Putamen (tissue), 1 donor: ENCODE measurements around the gene ARHGEF25.
"Not testable (repeated sequence)": the region's sequence is repeated elsewhere in the genome, so short reads cannot be mapped to it uniquely, and the experiment has no call there.

Source experiments
- DNase-seq: peaks from one replicate; pipeline ENCODE4 v3.0.0-alpha.2; 2016; ENCODE audit warnings: low spot score

Gene ARHGEF25

GRCh38 chr12:57585156-57585555, 26.1 kb upstream of the ARHGEF25 start:
- DNase-seq: no peak

- DNase-seq: peak; percentile 59
Measured at GRCh38 chr12:57586128-57586527, 25.1 kb upstream of the ARHGEF25 start.

- no peak for DNase-seq
Measured at GRCh38 chr12:57586832-57587429, 24.3 kb upstream of the ARHGEF25 start.

GRCh38 chr12:57588951-57589610, 22.2 kb upstream of the ARHGEF25 start:
- DNase-seq: not testable (repeated sequence)

GRCh38 chr12:57590479-57590863, 20.8 kb upstream of the ARHGEF25 start:
- no peak for DNase-seq

- DNase-seq: peak; percentile 72
Measured at GRCh38 chr12:57590864-57591781, 20.1 kb upstream of the ARHGEF25 start, which contains the start of gene PIP4K2C. Gene PIP4K2C (plus strand): TSS chr12:57591192. CDS start chr12:57591290, 98 bp downstream.

GRCh38 chr12:57591782-57592325, 19.4 kb upstream of the ARHGEF25 start:
- no peak for DNase-seq

GRCh38 chr12:57592551-57593165, 18.6 kb upstream of the ARHGEF25 start:
- peak; percentile 71 for DNase-seq

GRCh38 chr12:57593187-57593586, 18.0 kb upstream of the ARHGEF25 start:
- no peak for DNase-seq

- no peak for DNase-seq
Measured at GRCh38 chr12:57600395-57600794, 10.8 kb upstream of the ARHGEF25 start.

GRCh38 chr12:57602544-57602943, 8.7 kb upstream of the ARHGEF25 start:
- DNase-seq: no peak

GRCh38 chr12:57603324-57603723, 7.9 kb upstream of the ARHGEF25 start:
- DNase-seq: no peak

- peak; percentile 66 for DNase-seq
Measured at GRCh38 chr12:57603815-57604453, 7.3 kb upstream of the ARHGEF25 start.

GRCh38 chr12:57604454-57604991, 6.7 kb upstream of the ARHGEF25 start, which contains the start of gene DTX3:
Gene DTX3 (plus strand): TSS chr12:57604824. CDS start chr12:57606518, 1,694 bp downstream.
- DNase-seq: peak; percentile 76

GRCh38 chr12:57604992-57605810, 6.0 kb upstream of the ARHGEF25 start:
- no peak for DNase-seq

- no peak for DNase-seq
Measured at GRCh38 chr12:57605811-57606311, 5.4 kb upstream of the ARHGEF25 start.

GRCh38 chr12:57606399-57606798, 4.8 kb upstream of the ARHGEF25 start:
- DNase-seq: no peak

GRCh38 chr12:57606821-57607220, 4.4 kb upstream of the ARHGEF25 start:
- no peak for DNase-seq

GRCh38 chr12:57607958-57608663, 3.1 kb upstream of the ARHGEF25 start:
- no peak for DNase-seq
